ENCODE measurements around the gene DACT3.
"Not testable (repeated sequence)": the region's sequence is repeated elsewhere in the genome, so short reads cannot be mapped to it uniquely, and the experiment has no call there.

DACT3 gene

DNA sequence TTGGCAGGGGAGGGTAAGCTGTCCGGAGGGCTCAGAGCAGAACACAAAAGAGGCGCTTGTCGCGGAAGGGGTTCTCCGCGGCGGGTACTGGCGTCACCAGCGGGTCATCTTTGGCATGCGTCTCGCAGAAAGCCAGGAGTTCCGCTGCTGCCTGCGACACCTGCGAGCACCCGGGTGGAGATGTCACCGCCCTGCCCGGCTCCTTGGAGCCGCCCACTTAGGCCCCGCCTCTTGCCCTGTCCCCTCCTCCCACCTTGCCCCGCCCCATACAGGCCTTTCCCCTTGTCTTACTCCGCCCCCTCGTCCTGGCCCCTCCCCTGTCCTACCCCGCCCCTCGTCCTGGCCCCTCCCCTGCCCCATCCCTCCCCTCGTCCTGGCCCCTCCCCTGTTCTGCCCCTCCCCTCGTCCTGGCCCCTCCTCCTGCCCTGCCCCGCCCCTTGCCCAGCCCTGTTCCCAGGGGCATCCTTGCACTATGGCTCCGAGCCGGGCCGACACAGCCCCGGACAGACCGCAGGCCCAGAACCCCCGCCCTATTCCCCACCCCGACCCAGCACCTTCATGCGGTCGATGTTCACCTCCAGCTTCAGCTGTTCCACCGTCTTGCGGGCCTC, 26.8 kb downstream of the DACT3 start:
- DNase-seq (ENCODE audit: low read depth, low spot score): no peak

DNA sequence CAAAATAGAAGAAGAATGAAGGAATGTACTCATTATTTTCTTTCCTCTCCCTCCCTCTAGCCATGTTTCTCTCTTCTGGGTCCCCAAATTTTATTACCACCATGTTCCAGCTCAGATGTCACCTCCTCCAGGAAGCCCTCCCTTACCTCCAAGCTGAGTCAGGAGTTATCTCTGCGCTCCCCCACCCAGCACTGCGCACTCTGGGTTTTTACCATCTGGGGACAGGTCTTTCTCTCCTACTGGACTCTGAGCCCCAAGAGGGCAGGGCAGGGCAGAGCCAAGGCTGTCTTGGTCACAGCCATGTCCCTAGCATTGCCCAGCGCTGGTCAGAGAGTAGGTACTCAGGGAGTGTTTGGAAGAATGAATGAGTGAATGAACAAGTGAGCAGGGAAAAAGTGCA, 27.9 kb downstream of the DACT3 start:
- DNase-seq (ENCODE audit: low read depth, low spot score): no peak

DNA sequence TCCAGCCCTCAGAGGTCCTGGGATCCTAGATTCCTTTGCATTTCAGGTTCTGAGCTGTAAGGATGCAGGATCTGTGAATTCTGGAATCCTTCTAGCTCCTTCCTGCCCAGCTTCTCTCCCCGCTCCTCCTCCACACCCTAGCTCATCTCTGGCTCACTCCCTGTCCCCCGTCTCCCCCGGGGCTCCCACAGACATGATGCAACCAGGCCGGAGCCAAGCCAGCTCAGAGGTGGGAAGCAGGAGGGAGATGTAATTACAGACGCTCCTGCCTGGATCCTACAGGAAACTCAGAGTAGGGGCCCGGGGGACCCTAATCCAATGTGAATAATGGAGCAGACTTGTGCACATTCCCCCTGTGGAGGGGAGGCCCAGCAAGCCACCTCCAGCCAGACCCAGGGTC, 29.5 kb downstream of the DACT3 start:
- no peak for DNase-seq (ENCODE audit: low read depth, low spot score)

DNA sequence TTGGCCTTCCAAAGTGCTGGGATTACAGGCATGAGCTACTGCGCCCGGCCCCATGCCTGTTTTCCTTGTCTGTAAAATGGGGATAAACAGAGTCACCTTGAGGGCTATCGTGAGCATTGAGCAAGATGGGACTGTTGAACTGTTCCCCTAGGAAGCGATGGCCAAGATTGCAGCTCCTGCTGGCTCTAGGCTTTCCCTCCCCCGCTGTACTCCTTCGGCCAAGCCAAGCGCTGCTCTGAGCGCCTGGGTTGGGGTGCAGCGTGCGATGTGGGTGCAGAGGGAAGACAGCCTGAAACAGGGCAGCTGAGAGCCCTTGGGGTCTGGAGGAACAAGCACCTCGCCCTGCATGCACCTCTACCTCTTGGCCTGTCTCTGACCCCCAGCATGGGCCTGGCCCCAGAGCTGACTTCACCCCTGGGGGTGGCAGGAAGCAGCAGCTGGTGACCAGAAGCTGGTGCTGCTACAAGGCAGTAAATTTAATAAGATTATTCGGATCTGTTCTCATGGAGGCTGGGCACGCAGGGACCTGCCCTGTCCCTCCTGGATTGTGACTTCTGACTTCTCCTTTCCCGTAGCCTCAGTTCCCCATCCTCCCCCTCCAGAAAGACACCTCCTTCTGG, 30.3 kb downstream of the DACT3 start:
- DNase-seq (ENCODE audit: low read depth, low spot score): no peak

DNA sequence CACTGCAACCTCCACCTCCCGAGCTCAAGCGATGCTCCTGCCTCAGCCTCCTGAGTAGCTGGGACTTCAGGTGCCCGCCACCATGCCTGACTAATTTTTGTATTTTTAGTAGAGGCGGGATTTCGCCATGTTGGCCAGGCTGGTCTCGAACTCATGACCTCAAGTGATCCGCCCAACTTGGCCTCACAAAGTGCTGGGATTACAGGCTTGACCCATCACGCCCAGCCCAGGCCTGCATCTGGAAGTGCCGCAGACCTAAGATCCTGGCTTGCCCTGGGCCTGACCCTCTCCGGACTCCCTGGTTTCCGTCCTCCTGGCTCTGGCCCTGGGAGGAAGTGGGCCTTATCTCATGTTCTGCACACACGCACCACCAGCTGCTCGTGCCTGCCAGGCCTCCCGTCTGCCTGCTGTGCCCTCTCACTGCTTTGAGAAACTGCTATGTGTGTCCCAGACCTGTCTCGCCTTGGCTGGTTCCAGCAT, 31.4 kb downstream of the DACT3 start:
- DNase-seq (ENCODE audit: low read depth, low spot score): no peak

DNA sequence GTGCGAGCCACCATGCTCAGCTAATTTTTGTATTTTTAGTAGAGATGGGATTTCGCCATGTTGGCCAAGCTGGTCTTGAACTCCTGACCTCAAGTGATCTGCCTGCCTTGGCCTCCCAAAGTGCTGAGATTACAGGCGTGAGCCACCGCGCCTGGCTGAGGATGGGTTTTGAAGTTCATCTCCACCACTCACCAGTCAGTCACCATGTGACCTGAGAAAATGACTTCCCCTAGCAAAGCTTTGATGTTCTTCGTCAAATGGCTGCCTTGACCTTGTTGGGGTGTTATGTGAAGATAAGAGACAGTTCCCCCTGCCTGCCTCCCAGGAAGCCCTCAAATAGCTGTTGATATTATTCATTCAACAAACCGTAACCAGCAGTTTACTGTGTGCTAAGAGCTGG, 32.0 kb downstream of the DACT3 start:
- not testable (repeated sequence) for DNase-seq (ENCODE audit: low read depth, low spot score)

DNA sequence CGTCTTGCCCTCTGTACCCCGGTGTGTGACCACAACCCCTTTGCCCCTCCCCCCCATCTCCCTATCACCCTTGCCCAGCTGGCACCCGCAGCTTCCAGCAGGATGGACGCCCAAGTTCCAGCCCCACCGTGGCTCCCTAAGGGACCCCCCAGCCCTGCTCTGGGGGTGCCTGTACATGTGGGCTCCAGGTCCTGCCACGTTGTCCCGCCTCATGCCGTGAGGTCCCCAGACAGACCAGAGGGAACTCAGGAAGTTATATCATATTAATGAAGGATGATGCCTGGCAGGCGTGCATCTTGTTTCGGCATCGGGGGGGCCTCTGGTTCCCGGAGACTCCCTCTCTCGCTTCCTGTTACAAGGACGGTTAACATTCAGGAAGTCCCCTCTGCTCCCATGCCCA, 34.5 kb downstream of the DACT3 start:
- DNase-seq (ENCODE audit: low read depth, low spot score): no peak

DNA sequence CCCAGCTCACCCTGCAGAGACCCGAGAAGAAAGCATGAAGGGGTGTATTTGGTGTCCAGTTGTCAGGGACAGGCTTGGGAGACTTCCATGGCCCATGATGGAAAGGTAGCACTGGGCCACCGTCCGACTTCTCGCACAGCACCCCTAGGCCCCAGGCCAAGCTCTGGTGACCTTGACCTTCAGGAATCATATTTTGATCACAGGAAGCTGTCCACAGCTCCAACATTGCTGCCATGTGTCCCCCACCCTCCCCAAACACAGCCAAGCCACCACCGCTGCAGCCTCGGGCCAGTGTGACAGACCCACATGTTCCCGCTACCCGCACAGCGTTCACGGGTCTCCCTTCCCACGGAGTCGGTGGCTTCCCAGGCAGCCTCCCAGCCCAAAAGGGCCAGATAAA, 35.3 kb downstream of the DACT3 start:
- no peak for DNase-seq (ENCODE audit: low read depth, low spot score)

DNA sequence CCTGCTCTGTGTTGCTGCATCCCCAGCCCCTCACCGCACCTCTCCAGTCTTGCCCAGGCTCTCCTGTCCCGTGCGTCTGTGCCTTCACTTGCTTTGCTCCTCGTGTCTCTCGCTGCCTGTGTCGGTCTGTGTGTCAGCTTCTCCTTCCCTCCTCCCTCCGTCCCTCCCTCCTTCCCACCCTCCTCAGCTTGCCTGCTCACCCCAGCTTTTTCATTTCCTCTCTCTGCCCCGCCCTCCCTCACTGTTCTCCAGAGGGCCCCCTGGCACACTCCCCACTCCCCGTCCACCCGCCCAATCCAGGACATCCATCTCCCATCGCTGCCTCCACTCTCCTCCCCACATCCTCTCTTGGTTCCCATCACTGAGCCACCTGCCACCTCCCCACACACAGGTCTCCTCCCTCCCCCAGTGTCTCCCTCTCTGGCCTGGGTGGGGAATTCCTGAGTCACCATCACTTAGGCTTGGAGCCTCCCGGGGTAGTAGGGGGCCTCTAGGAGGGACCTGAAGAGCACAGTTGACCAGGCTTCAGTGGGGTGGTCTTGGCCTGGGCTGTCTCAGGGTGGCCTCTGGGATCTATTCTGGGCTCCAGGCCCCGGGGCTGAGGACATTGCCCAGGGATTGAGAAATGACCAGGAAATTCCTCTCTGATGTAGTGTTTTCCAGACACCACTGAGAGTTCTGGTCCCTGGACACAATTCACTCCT, 35.9 kb downstream of the DACT3 start, which contains the start of gene PTGIR:
PTGIR (minus strand) TSS at position 132 of the 704 bp plus-strand sequence. CDS start 864 bp downstream, outside the sequence.
- DNase-seq (ENCODE audit: low read depth, low spot score): no peak

DNA sequence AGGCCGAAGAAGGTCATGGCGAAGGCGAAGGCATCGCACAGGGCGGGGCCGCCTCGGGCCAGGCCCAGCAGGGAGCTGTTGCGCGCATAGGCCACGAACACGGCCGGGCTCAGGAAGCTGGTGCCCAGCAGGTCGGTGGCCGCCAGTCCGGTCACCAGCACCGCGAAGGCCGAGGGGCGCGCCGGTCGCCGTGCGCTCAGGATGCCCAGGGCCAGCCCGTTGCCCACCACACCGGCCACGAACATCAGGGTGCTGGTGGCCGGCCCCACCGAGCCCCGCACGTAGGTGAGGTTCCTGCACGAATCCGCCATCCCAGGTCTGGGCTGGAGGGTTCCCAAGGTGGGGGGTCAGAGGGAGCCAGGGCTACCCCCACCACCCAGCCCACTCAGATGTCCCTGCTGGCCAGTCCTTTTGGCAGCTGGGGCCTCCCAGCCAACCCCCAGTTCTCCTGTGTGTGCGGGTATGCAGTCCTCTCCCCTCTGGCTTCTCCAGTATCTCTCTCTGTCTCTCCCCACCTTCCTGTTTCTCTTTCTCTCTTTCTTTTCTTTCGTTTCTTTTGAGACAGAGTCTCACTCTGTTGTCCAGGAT, 37.0 kb downstream of the DACT3 start:
- DNase-seq (ENCODE audit: low read depth, low spot score): no peak

DNA sequence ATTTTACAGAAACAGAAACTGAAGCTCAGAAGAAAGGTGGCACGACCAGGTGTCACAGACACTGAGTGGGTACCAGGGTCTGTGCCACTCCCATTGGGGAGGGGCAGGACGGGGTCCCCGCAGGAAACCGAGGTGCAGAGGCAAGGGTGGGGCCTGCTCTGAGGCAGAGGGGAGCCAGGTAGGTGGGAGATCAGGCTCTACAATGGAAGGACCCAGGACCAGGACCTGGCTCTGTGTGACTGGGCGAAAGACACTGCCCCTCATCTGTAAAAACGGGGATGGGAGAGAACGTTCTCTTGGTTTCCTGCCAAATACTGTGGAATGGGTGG, 38.9 kb downstream of the DACT3 start:
- no peak for DNase-seq (ENCODE audit: low read depth, low spot score)

DNA sequence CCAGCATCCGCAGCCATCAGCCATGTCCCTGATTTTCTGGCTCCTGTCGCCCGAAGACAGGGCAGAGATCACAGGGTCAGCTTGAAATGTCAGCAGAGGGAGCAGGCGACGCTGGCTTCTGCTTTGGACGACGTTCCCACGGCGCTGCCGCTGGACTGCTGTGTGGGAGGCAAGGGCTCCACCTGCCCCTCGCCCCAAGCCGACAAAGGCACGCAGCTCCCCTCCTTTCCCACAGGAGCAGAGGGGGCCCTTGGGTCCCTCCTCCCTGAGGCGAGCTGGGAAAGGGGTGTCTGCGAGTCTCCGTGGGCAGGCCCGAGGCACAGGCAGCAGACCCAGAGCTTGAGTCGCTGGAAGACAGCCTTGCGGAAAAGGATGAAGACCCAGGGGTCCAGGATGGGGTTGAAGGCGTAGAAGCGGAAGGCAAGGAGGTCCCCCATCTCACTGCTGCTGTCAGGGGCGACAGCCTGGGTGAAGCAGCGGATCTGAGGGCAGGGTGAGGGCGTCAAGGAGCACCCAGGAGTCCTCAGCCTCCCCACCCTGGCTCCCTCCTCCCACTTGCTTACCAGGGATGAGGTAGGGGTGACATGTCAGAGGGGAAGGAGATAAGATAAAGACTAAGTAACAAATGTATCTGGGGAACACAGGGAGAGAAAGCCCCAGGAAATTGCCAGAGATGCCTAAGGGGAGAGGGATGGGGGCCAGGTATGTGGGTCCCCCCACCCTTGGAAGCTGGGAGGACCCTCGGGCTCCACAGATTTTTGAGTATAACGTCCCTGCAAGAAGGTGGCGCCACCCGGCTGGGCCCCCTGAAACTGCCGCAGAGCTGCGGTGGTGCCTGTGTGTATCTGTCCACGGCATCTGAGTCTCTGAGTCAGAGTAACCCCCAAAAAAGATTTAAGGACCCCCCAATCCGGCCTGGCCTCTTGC, 39.5 kb downstream of the DACT3 start:
- DNase-seq (ENCODE audit: low read depth, low spot score): no peak

DNA sequence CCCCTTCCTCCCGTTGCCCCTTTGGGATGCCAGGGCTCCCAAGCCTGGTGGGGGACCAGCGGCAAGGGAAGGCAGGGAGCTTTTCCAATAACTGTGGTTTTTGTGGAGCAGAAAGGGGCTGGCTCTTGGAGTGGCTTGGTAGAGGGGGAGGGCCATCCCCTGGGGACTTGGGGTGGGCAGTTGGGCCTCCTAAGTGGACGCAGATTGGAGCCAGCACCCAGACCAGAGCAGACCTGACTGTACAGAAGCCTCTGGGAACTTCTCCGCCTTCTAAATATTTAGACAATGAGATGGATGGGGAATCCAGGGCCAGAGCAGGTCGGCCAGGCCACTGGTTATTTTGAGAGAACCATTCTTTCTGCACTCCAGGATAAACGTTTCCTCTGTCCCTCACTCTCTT, 40.3 kb downstream of the DACT3 start:
- DNase-seq (ENCODE audit: low read depth, low spot score): no peak

DNA sequence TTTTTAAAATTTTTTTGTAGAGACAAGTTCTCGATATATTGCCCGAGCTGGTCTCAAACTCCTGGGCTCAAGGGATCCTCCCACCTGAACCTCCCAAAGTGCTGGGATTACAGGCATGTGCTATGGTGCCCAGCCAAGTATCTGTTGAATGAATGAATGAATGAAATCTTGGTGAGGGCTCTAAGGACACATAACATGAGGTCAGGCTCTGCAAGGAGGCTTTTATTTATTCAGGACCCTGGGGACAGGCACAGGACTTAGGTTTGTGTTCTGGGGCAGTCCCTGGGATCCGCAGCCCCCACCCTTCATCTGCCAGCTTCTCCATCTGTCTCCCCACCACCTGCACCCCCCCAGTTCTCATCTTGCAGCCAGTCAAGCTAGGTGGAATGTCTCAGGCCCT, 40.7 kb downstream of the DACT3 start:
- DNase-seq (ENCODE audit: low read depth, low spot score): no peak

DNA sequence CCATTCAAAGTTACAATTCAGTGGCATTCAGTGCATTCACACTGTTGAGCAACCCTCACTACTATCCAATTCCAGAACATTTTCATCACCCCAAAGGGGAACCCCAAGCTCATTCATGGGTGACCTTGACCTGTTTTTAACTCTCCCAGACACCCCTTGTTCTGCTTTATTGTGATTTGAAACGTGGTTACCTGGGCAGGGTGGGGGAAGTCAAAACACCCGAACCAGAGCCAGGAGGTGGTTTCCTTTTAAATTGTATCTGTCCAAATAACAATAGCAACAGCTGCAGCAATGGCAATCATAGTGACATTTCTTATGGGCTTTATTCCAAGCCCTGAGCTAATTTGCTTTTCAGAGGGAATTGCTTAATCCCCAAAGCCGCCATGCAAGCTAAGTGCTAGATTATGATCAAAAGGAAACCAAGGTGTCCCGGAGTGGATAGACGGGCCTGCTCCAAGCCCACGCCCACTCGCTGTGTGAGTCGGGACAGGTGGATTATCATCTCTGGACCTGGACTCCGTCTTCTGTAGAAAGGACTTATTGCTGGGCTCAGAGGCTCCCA, 42.2 kb downstream of the DACT3 start:
- DNase-seq (ENCODE audit: low read depth, low spot score): no peak

DNA sequence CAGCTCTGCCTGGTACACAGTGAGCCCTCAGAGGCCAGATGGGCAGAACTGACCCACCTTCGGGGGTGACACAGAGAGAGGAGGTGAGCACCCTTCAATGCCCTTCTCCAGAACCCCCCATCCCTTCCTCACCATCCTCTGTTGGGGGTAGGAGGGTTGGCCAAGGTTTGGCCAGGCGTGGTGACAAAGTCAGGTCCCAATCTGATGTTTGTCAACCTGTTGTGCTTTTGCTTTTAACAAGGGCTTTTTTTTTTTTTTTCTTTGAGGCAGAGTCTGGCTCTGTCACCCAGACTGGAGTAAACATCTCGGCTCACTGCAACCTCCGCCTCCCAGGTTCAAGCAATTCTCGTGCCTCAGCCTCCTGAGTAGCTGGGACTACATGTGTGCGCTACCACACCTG, 43.4 kb downstream of the DACT3 start:
- no peak for DNase-seq (ENCODE audit: low read depth, low spot score)

DNA sequence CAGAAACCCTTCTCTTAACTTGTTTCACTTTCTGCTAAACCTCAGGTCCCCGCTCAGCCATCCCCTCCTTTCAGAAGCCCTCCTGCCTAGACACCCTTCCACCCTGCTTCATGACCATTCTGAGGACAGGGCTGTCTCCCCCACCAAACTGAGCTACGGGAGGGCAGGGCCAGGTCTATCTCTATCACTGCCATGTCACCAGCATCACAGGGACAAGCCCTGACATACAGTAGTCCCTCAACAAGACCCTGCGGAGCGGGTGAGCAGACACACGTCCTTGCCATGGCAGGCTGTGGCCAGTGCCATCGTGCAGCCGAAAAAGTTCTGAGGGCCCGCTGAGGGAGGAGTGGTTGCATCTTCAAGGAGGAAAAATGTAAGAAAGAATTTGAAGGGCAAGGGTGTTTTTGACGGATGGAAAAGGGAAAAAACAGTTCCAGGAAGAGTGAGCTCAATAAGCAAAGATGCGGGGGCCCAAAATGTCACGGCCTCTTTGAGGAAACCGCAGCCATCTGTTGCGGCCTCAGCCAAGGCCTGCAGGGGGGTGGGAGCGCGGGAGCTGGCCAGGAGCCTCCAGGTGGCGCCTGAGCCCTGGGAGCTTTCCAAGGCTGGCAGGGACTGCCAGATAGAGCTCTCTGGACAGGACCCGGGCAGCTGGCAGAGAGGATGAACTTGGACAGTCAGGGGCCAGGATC, 44.2 kb downstream of the DACT3 start:
- DNase-seq (ENCODE audit: low read depth, low spot score): no peak

DNA sequence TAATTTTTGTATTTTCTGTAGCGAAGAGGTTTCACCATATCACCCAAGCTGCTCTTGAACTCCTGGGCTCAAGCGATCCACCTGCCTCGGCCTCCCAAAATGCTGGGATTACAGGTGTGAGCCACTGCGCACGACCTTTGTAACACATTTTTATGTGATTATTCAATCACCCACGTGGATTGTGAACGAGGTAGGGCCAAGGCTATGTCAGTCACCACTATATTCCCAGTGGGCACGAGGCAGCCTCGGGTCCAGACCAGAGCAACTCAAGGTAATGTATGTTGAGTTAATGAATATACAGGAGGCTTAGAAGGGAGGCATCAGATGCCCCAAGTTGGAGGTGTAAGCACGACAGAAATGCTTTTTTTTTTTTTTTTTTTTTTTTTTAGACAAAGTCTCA, 45.0 kb downstream of the DACT3 start:
- no peak for DNase-seq (ENCODE audit: low read depth, low spot score)

DNA sequence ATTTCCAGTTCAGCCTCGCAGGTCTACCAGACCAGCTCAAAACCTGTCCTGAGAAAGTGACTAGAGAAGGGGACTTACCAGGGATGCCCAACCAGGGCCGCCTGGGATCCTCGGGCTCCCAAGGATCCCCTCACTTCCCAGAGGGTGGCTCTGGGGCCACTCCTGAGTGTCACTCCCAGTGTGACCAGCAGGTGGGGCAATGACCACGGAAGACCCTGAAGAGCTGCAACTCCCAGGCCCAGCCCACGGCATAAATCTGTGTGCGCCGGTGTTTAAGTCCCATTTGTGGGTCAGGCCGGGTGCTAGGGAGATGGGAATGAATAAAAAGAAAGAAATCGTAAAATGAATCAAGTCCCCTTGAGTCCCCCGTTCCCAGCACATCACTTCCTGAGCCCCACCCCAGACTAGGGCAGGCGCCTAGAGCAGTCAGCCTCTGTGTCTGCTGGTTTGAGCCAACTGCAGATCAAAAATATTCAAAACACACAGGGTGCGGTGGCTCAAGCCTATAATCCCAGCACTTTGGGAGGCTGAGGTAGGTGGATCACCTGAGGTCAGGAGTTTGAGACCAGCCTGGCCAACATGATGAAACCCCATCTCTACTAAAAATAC, 46.8 kb downstream of the DACT3 start:
- peak; percentile 57 for DNase-seq (ENCODE audit: low read depth, low spot score)

DNA sequence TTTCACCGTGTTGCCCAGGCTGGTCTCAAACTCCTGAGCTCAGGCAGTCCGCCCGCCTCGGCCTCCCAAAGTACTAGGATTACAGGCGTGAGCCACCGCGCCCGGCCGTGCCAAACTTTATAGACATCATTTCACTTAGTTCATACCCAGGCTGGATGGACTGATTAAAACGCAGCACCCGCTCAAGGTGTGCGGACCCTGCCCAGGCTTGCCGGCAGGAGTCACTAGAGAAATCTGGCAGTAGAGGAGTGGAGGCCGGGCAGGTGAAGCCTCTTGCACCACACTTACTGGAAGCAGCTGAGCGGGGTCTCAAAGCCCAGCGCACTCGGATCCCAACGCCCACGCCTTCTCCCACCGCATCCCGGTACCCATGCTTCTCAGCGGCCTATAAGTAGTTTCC, 47.5 kb downstream of the DACT3 start:
- DNase-seq (ENCODE audit: low read depth, low spot score): no peak
